Adipose tissue (tissue), 3 donors: ENCODE data around the gene CACNA1S. TPM values are rescaled to one million over a fixed set of nuclear protein-coding genes. Genes with fewer than 3 reads are reported as not detected.

ENCODE experiments used
- H3K27ac ChIP-seq: one replicate; pipeline ENCODE4 v1.5.1; 2013; ENCODE audit warnings: low read depth, low read length
- WGBS, 3 donors: extraction: QIAGEN DNeasy Blood & Tissue Kit; methylation state at CpG; one replicate each; pipeline ENCODE4 v1.1.7; 2013; 5-methylcytosine and 5-hydroxymethylcytosine counted together
- polyA plus RNA-seq, 3 donors: library from polyadenylated mRNA; stranded (reverse); fragments of 200-250 nt; gene quantifications; one replicate each; pipeline ENCODE4 v1.2.3, GENCODE V29; 2013
- donor health status: healthy with polysubstance abuse.
- donor health status: Bipolar disorder and iron deficiency.
- donor health status: healthy.

CACNA1S gene
- polyA plus RNA-seq, 3 donors, result under 0.01 to 0.02 TPM; not detected in 1

DNA sequence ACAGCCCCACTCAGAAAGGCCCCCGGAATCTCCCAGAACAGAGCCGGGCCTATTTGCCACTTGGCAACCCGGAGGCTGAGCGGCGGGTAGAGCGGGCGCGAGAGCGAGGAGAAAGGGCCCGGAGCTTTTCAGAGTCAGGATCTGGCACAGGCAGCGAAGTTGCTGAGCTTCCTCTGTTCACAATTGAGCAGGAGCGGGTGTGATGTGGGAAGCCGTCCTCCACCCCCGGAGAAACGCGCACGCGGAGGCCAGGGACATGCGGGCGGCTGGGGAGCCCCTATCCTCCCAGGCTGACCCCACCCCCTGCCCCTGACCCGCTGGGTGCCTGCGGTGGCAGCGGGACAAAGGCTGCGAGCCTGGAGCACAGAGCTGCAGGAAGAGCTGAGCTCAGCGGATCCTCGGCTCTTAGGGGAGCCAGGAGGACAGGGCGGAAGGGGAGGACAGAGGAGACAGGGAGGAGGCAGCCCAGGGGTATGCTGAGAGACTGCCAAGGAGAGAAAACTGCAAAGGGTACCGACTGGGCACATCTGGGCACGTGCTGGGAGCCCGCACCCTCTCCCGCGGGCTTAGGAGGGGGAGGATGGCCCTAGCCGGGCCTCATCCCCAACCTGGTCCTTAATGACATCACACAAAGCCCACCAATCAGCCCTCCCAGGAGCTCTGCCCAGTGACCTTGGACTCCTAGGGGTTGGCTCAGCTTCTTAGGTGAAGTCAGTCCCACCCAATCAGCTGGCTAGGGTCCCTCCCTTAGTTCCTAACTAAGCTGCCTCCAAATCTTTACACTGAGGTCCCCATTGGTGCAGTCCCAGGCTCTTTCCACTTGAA is 98.0 kb downstream of the CACNA1S start:
- WGBS, 3 donors, result 33 to 47% (median 38%) methylated on average over 31 to 33 of the region's 33 CpGs
- no peak overlapping the region for H3K27ac ChIP-seq

DNA sequence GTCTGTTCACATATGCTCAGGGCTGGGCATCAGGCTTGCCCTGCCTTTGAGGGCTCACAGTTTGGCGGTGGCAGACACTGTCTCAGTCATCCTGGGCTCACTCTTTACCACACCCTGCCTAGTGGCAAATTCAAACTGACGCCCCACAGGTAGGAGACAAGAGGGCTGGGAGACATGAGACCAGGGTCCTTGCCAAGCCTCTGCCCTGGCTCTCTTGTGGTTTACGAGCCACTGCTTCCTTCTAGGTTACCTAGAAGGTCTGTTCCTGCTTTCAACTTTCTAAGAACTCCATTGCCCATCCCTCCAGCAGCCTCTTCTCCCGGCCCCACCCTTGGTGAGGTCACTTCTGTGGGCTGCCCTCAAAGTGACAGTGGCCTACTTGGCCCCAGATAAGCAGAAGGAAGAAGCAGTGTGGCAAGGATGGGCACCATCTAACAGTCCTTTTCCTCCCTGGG is 99.2 kb downstream of the CACNA1S start:
- WGBS, 3 donors, result 56 to 91% (median 63%) methylated on average over 4 of the region's 4 CpGs
- H3K27ac ChIP-seq, result no peak overlapping the region

DNA sequence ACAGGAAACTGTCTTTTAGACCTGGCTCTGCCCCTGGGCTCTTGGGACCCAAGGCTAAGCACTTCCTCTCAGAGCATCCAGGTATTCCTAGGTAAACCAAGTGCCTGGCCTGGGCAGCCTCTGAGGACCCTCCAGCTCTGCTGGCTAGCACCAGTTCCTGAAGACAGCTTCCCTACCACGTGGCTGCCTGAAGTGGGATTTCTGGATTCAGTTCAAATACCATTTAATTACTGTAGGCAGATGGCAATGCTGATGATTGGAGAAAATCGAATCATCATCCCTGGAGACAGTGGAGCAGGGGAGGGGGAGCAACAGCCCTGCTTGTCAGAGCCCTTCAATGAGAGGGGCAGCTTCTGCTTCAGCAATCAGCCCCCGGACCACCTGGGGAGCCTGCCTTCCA is 100.6 kb downstream of the CACNA1S start:
- 58 to 70% (median 66%) methylated on average over 3 of the region's 3 CpGs for WGBS, 3 donors
- no peak overlapping the region for H3K27ac ChIP-seq

DNA sequence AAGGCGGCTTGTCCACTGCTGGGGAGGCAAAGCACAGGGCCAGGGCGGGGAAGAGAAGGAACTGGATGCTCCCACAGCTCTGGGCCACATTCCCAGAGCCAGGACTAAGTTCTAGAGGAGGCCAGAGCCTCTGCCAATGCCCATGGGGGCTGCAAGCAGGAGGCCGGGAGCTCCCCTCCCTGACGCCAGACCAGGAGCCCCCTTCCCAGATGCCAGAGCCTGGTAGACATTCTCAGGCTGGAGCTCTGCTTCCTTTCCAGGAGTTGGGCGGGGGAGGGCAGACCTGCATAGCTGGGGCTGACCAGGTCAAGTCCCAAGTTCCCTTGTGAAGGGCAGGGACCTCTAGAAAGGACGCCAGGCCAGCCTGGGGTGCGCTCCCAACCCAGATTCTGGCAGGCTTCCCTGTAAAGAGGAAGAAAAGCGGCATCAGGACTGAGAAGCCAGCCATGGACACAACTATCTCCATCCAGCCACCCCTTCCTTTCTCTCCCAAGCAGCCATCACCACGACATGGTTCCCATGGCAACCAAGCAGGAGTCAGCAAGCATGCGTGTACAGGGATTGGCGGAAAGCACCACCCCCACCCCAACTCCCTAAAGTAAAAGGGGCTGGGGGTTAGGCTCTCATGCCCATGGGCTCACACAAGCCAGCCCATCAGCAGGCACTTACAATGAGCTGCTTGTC is 102.1 kb downstream of the CACNA1S start:
- no peak overlapping the region for H3K27ac ChIP-seq
- 82 to 86% (median 83%) methylated on average over 11 of the region's 11 CpGs for WGBS, 3 donors

DNA sequence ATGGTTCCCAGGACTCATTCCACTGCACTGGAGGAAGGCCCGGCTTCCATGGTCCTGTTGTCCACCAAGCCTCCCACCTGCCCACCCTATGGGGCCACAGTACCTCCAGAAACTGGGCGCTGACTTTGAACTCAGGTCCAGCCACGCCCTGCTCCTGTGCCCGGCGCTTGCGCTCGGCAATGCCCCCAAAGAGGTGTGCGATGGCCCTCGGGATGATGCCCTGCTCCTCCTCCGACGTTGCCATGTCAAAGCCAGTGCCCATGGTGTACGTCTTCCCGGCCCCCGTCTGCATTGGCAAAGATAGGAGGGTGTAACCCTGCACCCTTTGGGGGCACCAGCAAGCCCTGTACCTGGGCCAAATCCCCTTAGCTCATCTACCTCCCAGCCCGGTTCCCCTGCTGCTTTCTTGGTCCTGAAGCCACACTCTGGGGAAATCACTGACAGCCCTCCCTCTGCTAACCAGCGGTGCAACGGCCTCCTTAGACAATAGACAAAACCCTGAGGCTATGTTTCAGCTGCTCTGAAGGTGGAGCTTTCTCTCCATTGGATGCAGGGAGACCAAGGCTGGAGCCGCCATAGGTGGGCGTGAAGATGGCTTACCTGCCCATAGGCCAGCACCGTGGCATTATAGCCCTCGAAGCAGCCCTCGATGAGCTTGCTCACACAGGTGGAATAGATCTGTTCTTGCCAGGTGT is 103.4 kb downstream of the CACNA1S start:
- no peak overlapping the region for H3K27ac ChIP-seq
- WGBS, 3 donors, result 84 to 96% (median 94%) methylated on average over 22 of the region's 22 CpGs

DNA sequence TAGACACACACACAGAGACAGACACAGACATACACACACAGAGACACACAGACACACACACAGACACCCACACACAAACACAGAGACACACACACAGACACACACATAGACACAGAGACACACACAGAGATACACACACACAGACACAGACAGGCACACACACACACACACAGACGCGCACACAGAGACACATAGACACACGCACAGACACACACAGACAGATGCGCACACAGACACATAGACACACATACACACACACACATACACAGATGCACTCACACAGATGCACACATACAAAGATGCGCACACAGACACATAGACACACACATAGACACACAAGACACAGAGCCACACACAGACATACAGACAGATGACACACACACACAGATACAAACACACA is 104.7 kb downstream of the CACNA1S start:
- 88 to 98% (median 96%) methylated on average over 5 of the region's 5 CpGs for WGBS, 3 donors
- no peak overlapping the region for H3K27ac ChIP-seq

DNA sequence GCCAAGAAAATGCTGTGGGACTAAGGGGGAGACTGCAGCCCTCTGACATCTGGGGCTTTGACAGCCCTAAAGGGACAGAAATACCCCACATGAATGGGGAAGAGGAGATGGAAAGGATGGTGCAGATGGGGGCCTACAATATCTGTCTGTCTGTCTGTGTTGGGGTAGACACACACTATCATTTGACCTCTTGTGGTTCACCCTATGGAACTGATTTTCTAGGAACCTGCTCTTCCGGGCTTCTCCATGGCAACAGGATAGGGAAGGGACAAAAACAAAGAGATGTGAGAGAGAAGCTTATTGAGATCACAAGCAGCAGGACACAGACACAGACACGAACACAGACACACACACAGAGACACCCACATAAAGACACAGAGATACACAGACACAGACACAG is 105.8 kb downstream of the CACNA1S start:
- H3K27ac ChIP-seq, result no peak overlapping the region
- WGBS, 3 donors, result 44 to 63% (median 49%) methylated on average over 2 of the region's 2 CpGs

DNA sequence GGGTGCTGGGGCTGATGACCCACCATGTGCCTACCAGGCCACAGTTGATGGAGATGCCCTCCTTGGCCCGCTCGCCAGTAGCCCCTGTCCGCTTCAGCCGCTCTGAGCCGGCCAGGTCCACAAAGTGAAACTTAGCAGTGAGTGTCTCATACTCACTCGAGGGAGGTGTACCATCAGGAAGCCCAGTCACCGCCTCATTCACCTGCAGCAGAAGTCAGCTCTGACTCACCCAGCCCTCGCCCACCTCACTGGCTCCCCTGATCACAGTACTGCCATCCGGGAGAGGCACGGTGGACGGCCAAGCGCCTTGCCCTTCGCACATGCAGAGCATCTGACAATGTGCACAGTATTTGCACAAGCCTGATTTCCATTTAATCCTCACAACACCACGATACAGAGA is 107.5 kb downstream of the CACNA1S start:
- H3K27ac ChIP-seq, result no peak overlapping the region
- 94% methylated on average over 14 of the region's 14 CpGs for WGBS, 3 donors

DNA sequence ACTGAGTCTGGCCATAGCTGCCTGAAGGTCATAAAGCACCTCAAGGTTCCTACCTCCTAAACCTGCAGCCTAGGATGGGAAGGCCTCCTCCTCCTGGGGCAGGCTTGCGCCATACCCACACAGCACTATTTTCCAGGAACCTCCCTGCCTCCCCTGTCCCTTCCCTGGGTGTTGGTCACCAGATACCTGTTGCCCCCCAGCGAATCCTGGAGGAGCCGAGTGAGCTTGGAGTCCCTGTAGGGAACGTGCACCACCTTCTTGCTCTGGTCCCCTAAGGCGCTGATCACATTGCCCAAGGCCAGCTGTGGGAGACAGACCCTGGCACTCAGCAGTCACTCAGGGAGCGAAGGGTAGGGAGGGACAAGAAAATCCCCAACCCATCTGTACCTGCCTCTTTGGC is 108.1 kb downstream of the CACNA1S start:
- no peak overlapping the region for H3K27ac ChIP-seq
- 87 to 95% (median 95%) methylated on average over 6 of the region's 6 CpGs for WGBS, 3 donors

DNA sequence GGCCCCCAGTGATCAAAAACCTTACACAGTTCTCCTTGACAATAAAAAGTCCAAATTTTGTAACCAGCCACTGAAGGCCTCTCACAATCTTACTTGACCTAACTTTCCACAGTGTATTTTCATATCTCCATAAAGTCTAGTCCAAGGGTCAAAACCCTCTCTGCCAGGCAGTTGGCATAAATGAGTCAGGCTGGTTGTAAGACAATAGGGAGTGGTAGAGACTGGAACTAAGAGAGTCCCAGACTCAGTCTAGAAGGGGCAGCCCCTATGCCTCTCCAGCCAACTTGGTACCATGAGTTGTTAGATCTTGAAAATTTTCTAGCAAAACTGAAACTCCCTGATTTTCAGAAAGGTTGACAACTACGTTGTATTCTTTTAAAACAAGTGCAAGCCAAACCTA is 109.7 kb downstream of the CACNA1S start:
- no peak overlapping the region for H3K27ac ChIP-seq
- 97 to 100% (median 98%) methylated on average over 1 of the region's 1 CpG for WGBS, 3 donors

DNA sequence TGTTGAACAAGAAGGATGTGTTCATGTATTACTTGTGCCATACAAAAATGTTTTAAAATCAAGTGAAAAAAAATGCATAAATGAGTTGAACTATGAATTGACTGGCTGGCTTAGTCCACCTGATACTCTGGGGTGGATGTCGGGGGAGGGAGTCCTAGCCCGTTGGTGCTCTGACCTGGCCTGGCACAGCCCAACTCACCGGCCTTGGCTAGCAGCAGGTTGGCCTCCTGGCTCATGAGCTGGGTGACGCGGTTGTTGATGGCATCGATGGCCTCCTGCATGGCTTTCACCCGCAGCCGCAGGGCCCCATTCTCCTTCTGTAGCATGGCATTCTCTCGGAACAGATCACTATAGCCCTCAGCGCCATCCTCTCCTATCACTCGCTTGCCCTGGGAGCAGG is 110.3 kb downstream of the CACNA1S start:
- H3K27ac ChIP-seq, result no peak overlapping the region
- WGBS, 3 donors, result 65 to 88% (median 85%) methylated on average over 11 of the region's 11 CpGs

DNA sequence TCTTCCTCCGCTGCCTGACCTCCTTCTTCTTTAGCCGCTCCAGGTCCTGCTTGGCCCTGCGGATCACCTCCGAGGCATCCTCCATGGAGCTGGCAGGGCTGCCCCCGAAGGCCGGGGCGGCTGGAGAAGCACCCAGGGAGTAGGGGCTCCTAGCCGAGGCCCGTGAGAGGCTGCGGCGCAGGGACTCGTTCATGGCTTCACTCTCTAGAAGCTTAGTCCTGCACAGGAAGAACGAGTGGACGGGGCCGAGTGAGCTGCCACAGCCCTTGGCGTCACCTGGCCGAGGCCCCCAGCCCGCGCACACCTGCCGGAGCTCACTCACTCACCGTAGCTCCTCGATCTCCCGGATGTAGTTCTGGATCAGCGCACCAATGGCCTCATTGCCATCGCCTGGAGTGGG is 111.8 kb downstream of the CACNA1S start:
- 94 to 98% (median 96%) methylated on average over 24 to 25 of the region's 25 CpGs for WGBS, 3 donors

DNA sequence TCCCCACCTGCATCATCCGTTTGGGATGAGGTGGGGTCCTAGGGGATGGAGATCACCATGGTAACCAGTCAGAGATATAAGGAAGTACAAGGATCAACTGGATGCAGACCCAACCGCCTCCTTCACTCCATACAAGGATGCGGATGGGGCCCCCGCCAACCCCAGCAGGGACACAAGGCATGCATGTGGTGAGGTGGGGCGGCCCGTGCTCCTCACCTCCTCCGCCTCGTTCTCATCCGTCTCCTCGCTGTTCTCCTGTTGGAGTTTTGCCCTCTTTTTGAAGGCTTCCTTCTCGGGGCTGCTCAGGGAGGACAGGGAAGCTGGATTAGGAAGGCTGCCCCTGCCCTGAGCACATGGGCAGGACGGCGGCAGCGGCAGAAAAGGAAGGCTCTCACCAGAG is 112.6 kb downstream of the CACNA1S start:
- no peak overlapping the region for H3K27ac ChIP-seq
- 92 to 93% (median 92%) methylated on average over 14 of the region's 14 CpGs for WGBS, 3 donors

More for the DNA sequence above, 111.8 kb downstream of the CACNA1S start:
- H3K27ac ChIP-seq, result no peak overlapping the region

DNA sequence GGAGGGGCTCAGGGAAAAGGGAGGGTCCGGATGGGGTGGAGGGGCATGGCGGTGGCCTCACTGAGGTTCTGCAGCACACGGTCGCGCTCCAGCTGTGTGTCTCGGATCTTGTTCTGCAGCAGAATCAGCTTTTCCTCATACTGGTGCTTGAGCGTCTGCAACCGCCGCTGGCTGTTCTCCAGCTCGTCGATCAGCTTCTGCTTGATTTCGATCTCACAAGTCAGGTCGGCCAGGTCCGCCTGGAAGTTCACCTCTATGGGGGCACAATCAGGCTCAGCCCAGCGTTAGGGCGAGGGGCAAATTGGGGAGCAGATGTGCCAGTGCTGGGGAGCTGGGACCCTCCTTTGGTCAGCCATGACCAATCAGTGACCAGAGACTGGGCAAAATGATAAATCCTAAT is 113.9 kb downstream of the CACNA1S start:
- no peak overlapping the region for H3K27ac ChIP-seq
- 77 to 95% (median 95%) methylated on average over 16 of the region's 16 CpGs for WGBS, 3 donors

DNA sequence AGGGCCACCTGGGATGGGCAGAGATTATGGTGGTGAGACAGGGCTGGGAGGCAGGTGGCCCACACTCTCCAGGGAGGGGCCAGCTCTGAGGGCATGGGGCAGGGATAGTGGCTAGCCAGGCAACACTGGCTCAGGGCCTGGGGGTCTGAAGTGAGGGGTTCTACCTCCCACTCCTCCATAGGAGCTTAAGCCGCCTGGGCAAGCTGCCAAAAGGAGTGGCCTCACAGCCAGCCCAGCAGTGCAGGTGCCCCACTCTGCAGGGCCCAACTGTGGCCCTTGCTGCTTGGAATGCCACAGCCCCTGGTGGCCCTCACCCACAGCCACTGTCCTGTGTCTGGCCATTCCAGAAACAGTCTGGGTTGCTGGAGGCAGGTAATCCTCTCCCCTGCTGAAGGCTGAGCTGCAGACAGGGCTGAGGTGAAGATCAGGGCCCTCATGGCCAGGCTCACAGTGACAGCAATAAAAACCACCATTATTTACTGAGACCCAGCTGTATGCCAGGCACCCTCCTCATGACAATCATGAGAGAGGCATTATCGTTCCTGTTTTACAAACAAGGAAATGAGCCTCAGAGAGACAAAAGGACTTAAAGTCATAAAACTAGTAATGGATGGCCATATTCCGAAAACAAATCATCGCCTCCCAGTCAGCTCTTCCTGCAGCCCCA is 119.7 kb downstream of the CACNA1S start:
- 67 to 73% (median 69%) methylated on average over 4 of the region's 4 CpGs for WGBS, 3 donors
- no peak overlapping the region for H3K27ac ChIP-seq

DNA sequence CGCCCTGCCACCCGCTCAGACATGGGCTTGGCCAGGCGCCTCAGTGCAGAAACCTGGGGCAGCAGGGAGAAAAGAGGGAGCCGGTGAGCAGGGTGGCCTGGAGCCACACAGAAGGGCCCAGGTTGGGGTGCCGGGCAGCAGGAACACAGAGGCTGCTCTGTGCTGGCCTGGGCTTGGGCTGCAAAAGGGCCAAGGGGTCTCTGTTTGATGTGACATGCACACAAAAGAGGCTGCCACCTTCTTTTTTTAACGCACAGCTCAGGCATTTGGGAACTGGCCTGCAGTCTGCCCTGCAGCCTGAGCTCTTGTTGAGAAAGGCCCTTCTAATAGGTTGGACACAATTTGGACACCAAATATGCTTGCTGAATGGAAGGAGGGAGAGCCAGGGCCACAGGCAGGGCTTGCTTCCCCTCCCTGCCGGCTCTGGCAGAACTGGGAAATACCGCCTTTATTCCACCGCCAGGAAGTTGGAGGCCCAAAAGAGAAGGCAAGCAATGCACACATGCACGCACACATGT is 121.1 kb downstream of the CACNA1S start:
- H3K27ac ChIP-seq, result no peak overlapping the region
- 66 to 84% (median 70%) methylated on average over 10 of the region's 10 CpGs for WGBS, 3 donors

DNA sequence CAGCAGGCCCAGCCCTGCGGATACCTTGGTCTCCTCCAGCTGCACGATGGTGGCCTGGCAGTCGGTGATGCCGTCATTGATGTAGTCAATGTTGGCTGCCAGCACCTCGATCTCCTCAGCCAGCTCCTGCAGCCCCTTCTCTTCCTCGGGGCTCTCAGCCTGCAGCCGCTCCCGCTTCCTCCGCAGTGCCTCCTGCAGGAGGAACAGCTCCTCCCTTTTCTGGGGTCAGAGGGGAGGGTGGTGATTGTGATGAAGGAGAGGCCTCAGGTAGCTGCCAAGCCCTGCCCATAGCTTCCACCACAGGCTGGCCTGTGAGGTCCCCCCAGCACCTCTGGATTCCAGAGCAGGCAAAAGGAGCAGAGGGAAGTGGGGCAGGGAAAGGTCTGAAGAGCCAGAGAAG is 122.1 kb downstream of the CACNA1S start:
- H3K27ac ChIP-seq, result no peak overlapping the region
- WGBS, 3 donors, result 92 to 96% (median 94%) methylated on average over 9 of the region's 9 CpGs
